HepG2 (cell line): ENCODE data around the gene ZFYVE26. TPM values are rescaled to one million over a fixed set of nuclear protein-coding genes. Genes with fewer than 3 reads are reported as not detected.

Source experiments
- ATAC-seq: fragments of 200-7000 bp; cut with Tn5 transposase; 3 replicates; pipeline ENCODE4 v1.9.1; 2020; ENCODE audit warnings: mild to moderate bottlenecking, moderate library complexity
- BruUV-seq: library from RNA; stranded (reverse); fragments of 400-500 nt; replicated peaks from 2 replicates; lab custom pipeline; 2021; lab: Mats Ljungman, UMichigan
- CTCF ChIA-PET: fragments of 300-600 bp; formaldehyde crosslinking; extraction: SDS; loops from one replicate; lab custom pipeline; 2021; ENCODE audit warnings: low total read pairs, inconsistent platforms, low intra/inter-chr PET ratio; lab: Yijun Ruan, JAX
- POLR2A ChIA-PET: fragments of 350-600 bp; sonication (Branson Sonifier 250); formaldehyde crosslinking; loops from one replicate; lab custom pipeline; 2020; ENCODE audit warnings: antibody characterized with exemption, inconsistent platforms; lab: Yijun Ruan, JAX
- DNase-seq: peaks from one replicate; pipeline ENCODE4 v3.0.0-alpha.2; 2015; ENCODE audit warnings: low spot score
- FAIRE-seq: peaks from 3 replicates; lab custom pipeline; 2011; peaks lifted over from hg19 to GRCh38; lab: Jason Lieb, UNC
- H2AFZ ChIP-seq: one replicate; pipeline ENCODE4 v1.6.1; 2011; ENCODE audit warnings: low read length, inconsistent platforms
- H3K27ac ChIP-seq: fragments of 300-600 bp; 3 replicates; pipeline ENCODE4 v1.8.0; 2011; ENCODE audit warnings: mixed run types, mild to moderate bottlenecking, mixed read lengths, low read length, inconsistent platforms; ENCODE audit not compliant: insufficient read depth; ENCODE audit errors: extremely low read length
- H3K27me3 ChIP-seq, 2 experiments: fragments of 200-600 bp in 1 of 2; 2 replicates in 1 of 2; 3 replicates in 1 of 2; pipeline versions ENCODE4 v1.6.0 to v1.8.0; 2011; ENCODE audit warnings: low read length in 2 of 2, mild to moderate bottlenecking in 2 of 2, moderate library complexity in 2 of 2, inconsistent platforms in 1 of 2; ENCODE audit not compliant: insufficient read depth in 2 of 2, control insufficient read depth in 1 of 2
- H3K36me3 ChIP-seq, 2 experiments: fragments of 200-600 bp in 1 of 2; replicated peaks in 1 of 2; 2 replicates in 1 of 2; 3 replicates in 1 of 2; pipeline versions ENCODE4 v1.5.1 to v1.8.0; 2011; ENCODE audit warnings: low read length in 2 of 2, inconsistent platforms in 1 of 2; ENCODE audit not compliant: insufficient read depth in 2 of 2, control insufficient read depth in 1 of 2
- H3K4me1 ChIP-seq: 2 replicates; pipeline ENCODE4 v1.5.1; 2012; ENCODE audit warnings: low read length, inconsistent platforms; ENCODE audit not compliant: insufficient read depth
- H3K4me2 ChIP-seq: 2 replicates; pipeline ENCODE4 v1.6.0; 2011; ENCODE audit warnings: low read depth, low read length, inconsistent platforms
- H3K4me3 ChIP-seq, 3 experiments: fragments of 200-600 bp in 1 of 3; sonication (generic), shearing (Covaris generic) in 1 of 3; replicated peaks in 1 of 3; 2 replicates each; pipeline ENCODE4 v1.5.1; 2011 to 2016; ENCODE audit warnings: low read length in 3 of 3, inconsistent platforms in 2 of 3, low read depth in 2 of 3, mild to moderate bottlenecking in 2 of 3, control low read depth in 1 of 3, mixed read lengths in 1 of 3; ENCODE audit not compliant: insufficient read depth in 1 of 3
- H3K79me2 ChIP-seq: one replicate; pipeline ENCODE4 v1.6.1; 2011; ENCODE audit warnings: low read length, inconsistent platforms; ENCODE audit not compliant: insufficient read depth
- H3K9ac ChIP-seq: 2 replicates; pipeline ENCODE4 v1.6.0; 2011; ENCODE audit warnings: mild to moderate bottlenecking, low read depth, low read length, inconsistent platforms; ENCODE audit not compliant: insufficient read depth
- H3K9me3 ChIP-seq: 2 replicates; pipeline ENCODE4 v1.5.1; 2012; ENCODE audit warnings: mild to moderate bottlenecking, low read length
- H4K20me1 ChIP-seq: 2 replicates; pipeline ENCODE4 v1.6.0; 2011; ENCODE audit warnings: inconsistent platforms, mild to moderate bottlenecking, low read length, moderate library complexity; ENCODE audit not compliant: insufficient read depth
- AGO1 ChIP-seq: fragments of 200-400 bp; formaldehyde crosslinking; IDR thresholded peaks from 2 replicates; pipeline ENCODE4 v1.6.1; 2017; ENCODE audit warnings: mild to moderate bottlenecking, low read depth, low read length, moderate library complexity; ENCODE audit not compliant: poor library complexity, severe bottlenecking
- CEBPG ChIP-seq: IDR thresholded peaks from 2 replicates; pipeline ENCODE4 v1.6.1; 2016
- EP300 ChIP-seq, 3 experiments: sonication (generic) in 1 of 3; formaldehyde crosslinking in 1 of 3; IDR thresholded peaks; 2 replicates each; pipeline versions ENCODE4 v1.5.1 to v1.6.1; 2011 to 2020; ENCODE audit warnings: low read depth in 2 of 3, low read length in 2 of 3, borderline replicate concordance in 1 of 3, improper control_type of control experiment in 1 of 3, mild to moderate bottlenecking in 1 of 3, missing genetic modification reagents in 1 of 3, moderate library complexity in 1 of 3
- HNRNPK ChIP-seq: fragments of 200-400 bp; formaldehyde crosslinking; IDR thresholded peaks from 2 replicates; pipeline ENCODE4 v1.6.1; 2018; ENCODE audit warnings: low read length, low read depth, moderate library complexity, mild to moderate bottlenecking; ENCODE audit not compliant: poor library complexity, severe bottlenecking
- NFRKB ChIP-seq: fragments of 450-650 bp; IDR thresholded peaks from 2 replicates; pipeline ENCODE4 v1.6.1; 2017
- PCBP2 ChIP-seq: fragments of 200-400 bp; formaldehyde crosslinking; optimal IDR thresholded peaks from 2 replicates; pipeline ENCODE3; 2018; ENCODE audit warnings: low read length, low read depth; ENCODE audit not compliant: poor library complexity, severe bottlenecking
- SIN3B ChIP-seq: fragments of 150-350 bp; IDR thresholded peaks from 2 replicates; pipeline ENCODE4 v1.6.1; 2014; ENCODE audit warnings: low read length
- SMYD3 ChIP-seq: sonication (generic); formaldehyde crosslinking; IDR thresholded peaks from 2 replicates; pipeline ENCODE4 v1.8.1; 2023; ENCODE audit warnings: mild to moderate bottlenecking, missing genetic modification reagents
- SRSF9 ChIP-seq: fragments of 200-400 bp; formaldehyde crosslinking; IDR thresholded peaks from 2 replicates; pipeline ENCODE4 v1.6.1; 2018; ENCODE audit warnings: borderline replicate concordance, mild to moderate bottlenecking, low read depth, low read length; ENCODE audit not compliant: insufficient read depth, poor library complexity, severe bottlenecking
- TAF1 ChIP-seq: sonication (generic); formaldehyde crosslinking; IDR thresholded peaks from 2 replicates; pipeline ENCODE4 v1.4.0; 2020; ENCODE audit warnings: missing genetic modification reagents
- TCF7L2 ChIP-seq: IDR thresholded peaks from 2 replicates; pipeline ENCODE4 v1.6.1; 2011; ENCODE audit warnings: mild to moderate bottlenecking, low read depth, low read length, moderate library complexity
- ZBTB20 ChIP-seq: sonication (generic); formaldehyde crosslinking; IDR thresholded peaks from 2 replicates; pipeline ENCODE4 v1.8.1; 2023; ENCODE audit warnings: missing genetic modification reagents, low read depth, mild to moderate bottlenecking, borderline replicate concordance
- ZBTB3 ChIP-seq: sonication (generic); formaldehyde crosslinking; IDR thresholded peaks from 2 replicates; pipeline ENCODE4 v1.4.0; 2020; ENCODE audit warnings: low read depth, mild to moderate bottlenecking, moderate library complexity, missing genetic modification reagents, borderline replicate concordance
- ZNF24 ChIP-seq: fragments of 450-650 bp; IDR thresholded peaks from 2 replicates; pipeline ENCODE4 v1.6.1; 2017; ENCODE audit warnings: antibody characterized with exemption, mild to moderate bottlenecking
- ZNF354B ChIP-seq: sonication (generic); formaldehyde crosslinking; IDR thresholded peaks from 2 replicates; pipeline ENCODE4 v1.8.0; 2022; ENCODE audit warnings: mild to moderate bottlenecking, missing genetic modification reagents
- ZNF446 ChIP-seq: sonication (generic); formaldehyde crosslinking; IDR thresholded peaks from 2 replicates; pipeline ENCODE4 v1.5.0; 2020; ENCODE audit warnings: mild to moderate bottlenecking, missing genetic modification reagents
- ZZZ3 ChIP-seq: sonication (generic); formaldehyde crosslinking; IDR thresholded peaks from 2 replicates; pipeline ENCODE4 v1.4.0; 2020; ENCODE audit warnings: missing genetic modification reagents, mild to moderate bottlenecking, borderline replicate concordance
- WGBS: methylation state at CpG from one replicate; pipeline ENCODE4 v1.1.6; 2017; ENCODE audit warnings: low lambda C conversion rate; 5-methylcytosine and 5-hydroxymethylcytosine counted together
- in situ Hi-C: cut with HindIII; loops from 2 replicates; pipeline ENCODE4 v1.10.0; 2017; ENCODE audit warnings: low pct_unique_long_range_greater_than_20kb; ENCODE audit not compliant: extremely low pct_ligation_motif_present
- intact Hi-C: fragments of 100-400 bp; cut with micrococcal nuclease; formaldehyde crosslinking; loops from one replicate; pipeline ENCODE4 v1.10.0; 2022; ENCODE audit not compliant: unreplicated experiment
- polyA plus RNA-seq, 8 experiments: library from polyadenylated mRNA; depleted of rRNA in 3 of 8; stranded (reverse) in 7 of 8; unstranded in 1 of 8; fragments of >200 nt; fragmentation: Illumina TruSeq in 4 of 8; extraction: Trizol in 4 of 8; gene quantifications; 2 replicates each; pipeline versions ENCODE4 v1.2.1 to v1.2.3, GENCODE V29; 2011 to 2016; ENCODE audit warnings: low read depth in 4 of 8, missing spikeins in 1 of 8, mixed read lengths in 1 of 8; ENCODE audit not compliant: insufficient read depth in 1 of 8
- total RNA-seq, 5 experiments: library from RNA; depleted of rRNA; stranded (reverse); fragments of >200 nt; fragmentation: Illumina TruSeq; extraction: Trizol; gene quantifications; 2 replicates each; pipeline ENCODE4 v1.2.3, GENCODE V29; 2016; ENCODE audit warnings: low read depth in 1 of 5
- TF ChIP-seq, protein P1 (sequence below): sonication (generic); formaldehyde crosslinking; IDR thresholded peaks from 2 replicates; pipeline ENCODE4 v1.4.0; 2020; ENCODE audit warnings: missing genetic modification reagents
- TF ChIP-seq, protein P2 (sequence below): sonication (generic); formaldehyde crosslinking; IDR thresholded peaks from 2 replicates; pipeline ENCODE4 v1.4.0; 2020; ENCODE audit warnings: missing genetic modification reagents
- TF ChIP-seq, protein P3 (sequence below): sonication (generic); formaldehyde crosslinking; IDR thresholded peaks from 2 replicates; pipeline ENCODE4 v1.4.0; 2020; ENCODE audit warnings: missing genetic modification reagents

Gene ZFYVE26
- total and polyA plus RNA-seq, 2 of the 13 experiments (the other 11 are each of a cell fraction or from before 2014, with no cell fraction given), result 13.6 to 16.4 TPM

DNA sequence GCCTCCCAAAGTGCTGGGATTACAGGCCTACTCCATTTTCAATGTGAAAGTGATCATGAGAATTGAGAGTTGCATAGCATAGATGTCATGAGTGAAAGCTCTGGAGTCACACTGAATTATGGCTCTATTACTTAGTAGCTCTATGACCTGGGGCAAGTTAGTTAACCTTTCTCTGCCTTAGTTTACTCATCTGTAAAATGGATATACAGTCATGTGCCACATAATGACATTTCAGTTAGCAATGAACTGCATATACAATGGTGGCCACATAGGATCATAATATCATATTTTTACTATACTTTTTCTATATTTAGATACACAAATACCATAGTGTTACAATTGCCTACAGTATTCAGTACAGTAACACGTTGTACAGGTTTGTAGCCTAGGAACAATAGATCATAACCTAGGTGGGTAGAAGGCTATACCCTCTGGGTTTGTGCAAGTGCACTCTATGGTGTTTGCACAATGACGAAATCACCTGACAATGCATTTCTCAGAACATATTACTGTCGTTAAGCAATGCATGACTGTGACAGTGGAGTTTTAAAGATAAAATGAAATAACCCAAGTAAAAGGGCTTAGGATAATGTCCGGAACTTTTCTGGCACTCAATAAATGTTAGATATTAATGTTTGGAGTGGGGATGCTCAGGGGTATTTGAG lies 53.1 kb downstream of the ZFYVE26 start (continued):
- TF ChIP-seq SMYD3 (CRISPR knock-in tag) (no peak), ZBTB3 (CRISPR knock-in tag) (no peak), SIN3B (no peak), SRSF9 (no peak), EP300 (IDR thresholded peaks at IDR 0.05; ENCODE audit: low read depth in 2 of 2, low read length in 2 of 2) (peak in 1 of 2 experiments; percentile 58; a peak in 2 of 4 replicates), EP300 (CRISPR knock-in tag; IDR thresholded peaks at IDR 0.05; ENCODE audit: borderline replicate concordance) (no peak), ZNF354B (CRISPR knock-in tag) (no peak), CEBPG (CRISPR knock-in tag) (peak; percentile 88)
- TF ChIP-seq, protein P1, sequence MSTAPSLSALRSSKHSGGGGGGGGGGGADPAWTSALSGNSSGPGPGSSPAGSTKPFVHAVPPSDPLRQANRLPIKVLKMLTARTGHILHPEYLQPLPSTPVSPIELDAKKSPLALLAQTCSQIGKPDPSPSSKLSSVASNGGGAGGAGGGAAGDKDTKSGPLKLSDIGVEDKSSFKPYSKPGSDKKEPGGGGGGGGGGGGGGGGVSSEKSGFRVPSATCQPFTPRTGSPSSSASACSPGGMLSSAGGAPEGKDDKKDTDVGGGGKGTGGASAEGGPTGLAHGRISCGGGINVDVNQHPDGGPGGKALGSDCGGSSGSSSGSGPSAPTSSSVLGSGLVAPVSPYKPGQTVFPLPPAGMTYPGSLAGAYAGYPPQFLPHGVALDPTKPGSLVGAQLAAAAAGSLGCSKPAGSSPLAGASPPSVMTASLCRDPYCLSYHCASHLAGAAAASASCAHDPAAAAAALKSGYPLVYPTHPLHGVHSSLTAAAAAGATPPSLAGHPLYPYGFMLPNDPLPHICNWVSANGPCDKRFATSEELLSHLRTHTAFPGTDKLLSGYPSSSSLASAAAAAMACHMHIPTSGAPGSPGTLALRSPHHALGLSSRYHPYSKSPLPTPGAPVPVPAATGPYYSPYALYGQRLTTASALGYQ (CRISPR knock-in tag), result no peak

DNA sequence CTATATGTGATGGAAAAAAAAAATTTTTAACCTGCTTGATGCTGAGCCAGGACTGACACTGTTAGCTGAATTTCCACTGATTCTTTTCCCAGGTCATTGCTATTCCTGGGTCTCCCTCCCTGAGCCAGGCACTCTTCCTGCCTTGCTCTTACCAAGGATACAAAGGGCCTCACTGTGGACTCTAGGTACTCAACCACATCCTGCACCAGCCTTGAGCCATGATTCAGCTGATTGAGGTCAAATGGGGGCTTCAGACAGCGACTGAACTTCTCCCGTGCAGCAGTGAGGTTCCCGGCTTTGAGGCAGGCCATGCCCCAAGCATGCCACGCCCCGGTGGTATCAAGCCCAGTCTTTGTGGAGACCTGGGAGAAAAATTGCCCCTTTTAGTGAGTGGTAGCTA lies 54.3 kb downstream of the ZFYVE26 start:
- no TSS peak for BruUV-seq
- DNase-seq (no peak), FAIRE-seq (no peak), ATAC-seq (no peak)
- CTCF ChIA-PET, result no interaction called here
- in situ Hi-C loops (no loop called here), intact Hi-C loops (loop anchor here (10.0 kb wide), 1 partner anchor 57 kb away; the partner anchor contains the start of gene RDH12)
- Histone ChIP-seq H3K4me3 (no peak overlapping the region), H3K79me2 (no peaks in the 10 kb centered on the region), H3K27ac (no peak overlapping the region), H3K9ac (no peak overlapping the region), H3K9me3 (no peaks in the 10 kb centered on the region), H3K27me3 (no peaks in the 10 kb centered on the region), H3K4me2 (no peak overlapping the region), H3K4me1 (peaks cover 25% of the 10 kb centered on the region)
- POLR2A ChIA-PET, result no interaction called here
- WGBS, result 82% methylated on average over 3 of the region's 5 CpGs
- TF ChIP-seq TAF1, result no peak
- no peak for TF ChIP-seq HNRNPK
- no peak for TF ChIP-seq ZBTB20
- TF ChIP-seq, protein P2, sequence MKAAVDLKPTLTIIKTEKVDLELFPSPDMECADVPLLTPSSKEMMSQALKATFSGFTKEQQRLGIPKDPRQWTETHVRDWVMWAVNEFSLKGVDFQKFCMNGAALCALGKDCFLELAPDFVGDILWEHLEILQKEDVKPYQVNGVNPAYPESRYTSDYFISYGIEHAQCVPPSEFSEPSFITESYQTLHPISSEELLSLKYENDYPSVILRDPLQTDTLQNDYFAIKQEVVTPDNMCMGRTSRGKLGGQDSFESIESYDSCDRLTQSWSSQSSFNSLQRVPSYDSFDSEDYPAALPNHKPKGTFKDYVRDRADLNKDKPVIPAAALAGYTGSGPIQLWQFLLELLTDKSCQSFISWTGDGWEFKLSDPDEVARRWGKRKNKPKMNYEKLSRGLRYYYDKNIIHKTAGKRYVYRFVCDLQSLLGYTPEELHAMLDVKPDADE (CRISPR knock-in tag), result no peak
- TF ChIP-seq TCF7L2, result no peak
- TF ChIP-seq, protein P3, sequence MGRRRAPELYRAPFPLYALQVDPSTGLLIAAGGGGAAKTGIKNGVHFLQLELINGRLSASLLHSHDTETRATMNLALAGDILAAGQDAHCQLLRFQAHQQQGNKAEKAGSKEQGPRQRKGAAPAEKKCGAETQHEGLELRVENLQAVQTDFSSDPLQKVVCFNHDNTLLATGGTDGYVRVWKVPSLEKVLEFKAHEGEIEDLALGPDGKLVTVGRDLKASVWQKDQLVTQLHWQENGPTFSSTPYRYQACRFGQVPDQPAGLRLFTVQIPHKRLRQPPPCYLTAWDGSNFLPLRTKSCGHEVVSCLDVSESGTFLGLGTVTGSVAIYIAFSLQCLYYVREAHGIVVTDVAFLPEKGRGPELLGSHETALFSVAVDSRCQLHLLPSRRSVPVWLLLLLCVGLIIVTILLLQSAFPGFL (CRISPR knock-in tag), result no peak
- no peak for TF ChIP-seq ZZZ3
- no peak for TF ChIP-seq PCBP2
- TF ChIP-seq ZNF446 (CRISPR knock-in tag), result no peak
- no peak for TF ChIP-seq ZNF24
- no peak for TF ChIP-seq AGO1
- no peak for TF ChIP-seq NFRKB
- TF ChIP-seq, all 625 proteins: peak for 0
- H4K20me1 ChIP-seq, result no peaks in the 10 kb centered on the region
- H2AFZ ChIP-seq, result no peak overlapping the region
- peaks cover 15 to 40% of the 10 kb centered on the region in 2 experiments; a peak in 4 of 5 replicates for H3K36me3 ChIP-seq
